GM12865 (cell line): ENCODE results near the gene UNG.

ENCODE experiments used
- DNase-seq: peaks from one replicate; pipeline ENCODE4 v3.0.0; 2010; ENCODE audit warnings: low read depth
- H3K4me3 ChIP-seq: 2 replicates; pipeline ENCODE4 v1.5.1; 2011; ENCODE audit warnings: mild to moderate bottlenecking, low read depth, low read length, control low read depth
- TF ChIP-seq, protein P1 (sequence below): IDR thresholded peaks from 2 replicates; pipeline ENCODE4 v1.5.1; 2011; ENCODE audit warnings: low read length, control low read depth, low read depth, inconsistent platforms; ENCODE audit not compliant: insufficient read depth; ENCODE audit errors: missing control alignments

Gene UNG

GRCh38 chr12:109127533-109128242 is 30.3 kb downstream of the UNG start:
- H3K4me3 ChIP-seq = no peak overlapping the region
- TF ChIP-seq, protein P1, sequence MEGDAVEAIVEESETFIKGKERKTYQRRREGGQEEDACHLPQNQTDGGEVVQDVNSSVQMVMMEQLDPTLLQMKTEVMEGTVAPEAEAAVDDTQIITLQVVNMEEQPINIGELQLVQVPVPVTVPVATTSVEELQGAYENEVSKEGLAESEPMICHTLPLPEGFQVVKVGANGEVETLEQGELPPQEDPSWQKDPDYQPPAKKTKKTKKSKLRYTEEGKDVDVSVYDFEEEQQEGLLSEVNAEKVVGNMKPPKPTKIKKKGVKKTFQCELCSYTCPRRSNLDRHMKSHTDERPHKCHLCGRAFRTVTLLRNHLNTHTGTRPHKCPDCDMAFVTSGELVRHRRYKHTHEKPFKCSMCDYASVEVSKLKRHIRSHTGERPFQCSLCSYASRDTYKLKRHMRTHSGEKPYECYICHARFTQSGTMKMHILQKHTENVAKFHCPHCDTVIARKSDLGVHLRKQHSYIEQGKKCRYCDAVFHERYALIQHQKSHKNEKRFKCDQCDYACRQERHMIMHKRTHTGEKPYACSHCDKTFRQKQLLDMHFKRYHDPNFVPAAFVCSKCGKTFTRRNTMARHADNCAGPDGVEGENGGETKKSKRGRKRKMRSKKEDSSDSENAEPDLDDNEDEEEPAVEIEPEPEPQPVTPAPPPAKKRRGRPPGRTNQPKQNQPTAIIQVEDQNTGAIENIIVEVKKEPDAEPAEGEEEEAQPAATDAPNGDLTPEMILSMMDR = no peak
- no peak for DNase-seq

DNA sequence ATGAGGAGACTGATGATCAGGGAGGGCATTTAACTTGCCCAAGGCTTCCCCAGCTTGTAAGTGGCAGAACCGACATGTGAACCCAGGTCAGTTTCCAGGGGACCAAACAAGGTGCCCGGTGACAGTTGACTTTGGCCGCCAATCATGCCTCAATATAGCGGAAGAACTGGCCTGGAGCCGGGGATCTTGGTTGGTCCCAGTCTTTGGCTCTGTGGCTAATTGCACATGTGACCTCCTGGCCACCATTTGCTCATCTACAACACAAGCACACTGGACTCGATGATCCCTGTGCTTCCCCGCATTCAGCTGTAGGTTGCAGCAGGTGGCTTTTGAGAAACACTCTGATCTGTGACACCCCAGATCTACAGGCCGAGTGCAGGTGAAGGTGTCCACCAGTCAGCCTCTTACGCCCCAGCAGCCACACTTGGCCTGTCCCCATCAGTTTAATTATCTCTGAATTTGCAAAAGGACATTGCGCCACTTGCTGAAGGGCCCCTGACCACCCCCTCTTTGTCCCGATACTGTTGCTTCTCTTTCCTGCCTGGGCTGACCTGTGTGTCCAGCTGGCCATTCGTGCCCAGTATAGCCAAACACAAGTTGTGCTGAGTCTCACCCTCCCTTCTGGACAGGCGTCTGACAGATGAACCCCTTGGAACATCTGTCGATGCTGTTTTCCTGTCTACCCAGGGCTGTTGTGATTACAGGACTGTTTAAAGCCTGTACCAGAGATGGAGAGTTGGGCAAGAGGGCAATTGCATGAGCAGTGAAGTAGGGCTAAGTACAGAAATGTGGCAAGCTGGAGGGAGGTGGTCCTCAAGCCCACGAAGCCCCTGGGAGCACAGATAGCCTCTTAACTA is 33.1 kb downstream of the UNG start:
- no peak for DNase-seq
- H3K4me3 ChIP-seq = no peak overlapping the region
- TF ChIP-seq, protein P1 = no peak

DNA sequence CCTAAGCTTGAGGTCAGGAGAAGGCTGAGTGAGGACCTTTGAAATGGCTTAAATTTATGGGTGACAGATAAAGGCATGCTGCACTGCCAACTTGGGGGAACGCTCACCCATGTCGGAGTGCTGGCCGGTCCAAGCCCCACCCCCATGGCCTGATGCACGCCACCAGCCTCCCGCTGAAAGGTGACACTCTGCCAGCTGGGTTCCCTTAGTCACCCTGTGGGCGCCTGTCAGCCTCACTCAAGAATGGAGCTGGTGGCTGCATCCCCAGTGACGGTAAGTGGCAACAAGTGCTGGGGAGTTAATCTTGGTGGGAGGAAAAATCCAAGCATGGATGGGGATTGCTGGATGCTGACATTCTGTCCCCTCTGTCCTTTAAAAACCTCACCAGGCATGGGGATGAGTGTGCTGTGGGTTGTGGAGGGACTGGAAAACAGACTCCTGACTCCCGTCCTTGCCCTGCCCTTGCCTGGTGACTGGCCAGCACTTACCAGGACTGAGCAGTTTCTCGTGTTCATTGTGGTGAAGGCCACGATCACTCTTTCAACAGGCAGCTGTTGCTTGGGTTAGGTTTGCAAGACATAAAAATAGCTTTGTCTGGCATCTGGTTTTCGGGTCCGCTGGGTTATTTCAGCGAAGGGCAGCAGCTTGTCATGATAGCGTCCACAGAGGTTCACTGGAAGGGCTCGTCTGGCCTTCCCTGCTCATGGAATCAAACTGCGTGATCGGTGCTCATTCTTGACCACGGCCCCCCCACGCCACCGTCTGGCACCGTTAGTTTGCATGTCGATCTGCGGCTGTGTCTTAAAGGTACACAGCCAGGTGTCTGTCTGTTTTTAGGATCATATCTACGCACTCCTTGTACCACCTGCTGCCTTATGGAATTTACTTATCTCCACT is 34.0 kb downstream of the UNG start:
- no peak for DNase-seq
- TF ChIP-seq, protein P1 = no peak
- no peak overlapping the region for H3K4me3 ChIP-seq

- DNase-seq = no peak
- no peak overlapping the region for H3K4me3 ChIP-seq
- TF ChIP-seq, protein P1 = peak; percentile 36
Measured at GRCh38 chr12:109134186-109134917, 37.0 kb downstream of the UNG start.

DNA sequence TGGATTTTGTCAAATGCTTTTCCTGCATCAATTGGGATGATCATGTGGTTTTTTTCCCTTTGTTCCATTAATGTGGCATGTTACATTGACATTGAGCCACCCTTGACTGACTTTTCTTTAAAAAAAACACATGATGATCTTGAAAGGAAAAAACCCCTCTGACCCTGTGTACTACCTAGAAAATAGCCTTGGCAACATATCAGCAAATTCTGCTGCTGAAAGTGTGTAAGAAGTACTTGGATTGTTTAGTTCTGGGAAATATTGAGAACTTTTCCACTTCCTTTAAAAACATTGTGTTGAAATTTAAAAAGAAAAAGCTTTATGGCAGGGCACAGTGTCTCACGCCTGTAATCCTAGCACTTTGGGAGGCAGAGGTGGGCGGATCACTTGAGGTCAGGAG is 39.7 kb downstream of the UNG start:
- DNase-seq = no peak
- TF ChIP-seq, protein P1 = no peak

DNA sequence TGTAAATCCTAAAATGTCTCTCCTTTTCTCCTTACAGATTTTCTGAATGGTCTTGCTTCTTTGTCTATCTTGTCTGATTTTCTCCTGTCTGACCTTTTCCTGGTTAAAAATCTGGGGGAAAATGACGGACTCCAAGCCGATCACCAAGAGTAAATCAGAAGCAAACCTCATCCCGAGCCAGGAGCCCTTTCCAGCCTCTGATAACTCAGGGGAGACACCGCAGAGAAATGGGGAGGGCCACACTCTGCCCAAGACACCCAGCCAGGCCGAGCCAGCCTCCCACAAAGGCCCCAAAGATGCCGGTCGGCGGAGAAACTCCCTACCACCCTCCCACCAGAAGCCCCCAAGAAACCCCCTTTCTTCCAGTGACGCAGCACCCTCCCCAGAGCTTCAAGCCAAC is 42.0 kb downstream of the UNG start:
- H3K4me3 ChIP-seq = no peak overlapping the region
- TF ChIP-seq, protein P1 = no peak
- no peak for DNase-seq

More for the DNA sequence above, 39.7 kb downstream of the UNG start:
- H3K4me3 ChIP-seq = no peak overlapping the region
